ENCODE results near the gene LAD1. TPM values are rescaled to one million over a fixed set of nuclear protein-coding genes. Genes with fewer than 3 reads are reported as not detected.

The LAD1 gene
- total and polyA plus RNA-seq, 2 of the 4 experiments (the other 2 are of a cell fraction): under 0.01 to 0.07 TPM

GRCh38 chr1:201361652-201362504, 37.2 kb downstream of the LAD1 start:
- in situ Hi-C loops (cut with MboI; ENCODE audit: low sequenced_read_pairs): no loop called here

More at GRCh38 chr1:201361652-201362504, 37.2 kb downstream of the LAD1 start:
- intact Hi-C loops (cut with micrococcal nuclease) (loop anchor here (1.0 kb wide), 1 partner anchor 108 kb away; no protein-coding TSS in a partner anchor), dilution Hi-C loops (cut with HindIII; ENCODE audit: low sequenced_read_pairs, unreplicated experiment) (no loop called here)
- TF ChIP-seq CHD1 (IDR thresholded peaks at IDR 0.05; ENCODE audit: low read depth, low read length) (no peak), MAFK (IDR thresholded peaks at IDR 0.05; ENCODE audit: low read depth, low read length) (no peak), RAD21 (IDR thresholded peaks at IDR 0.05; ENCODE audit: low read length) (peak; percentile 90), RFX5 (IDR thresholded peaks at IDR 0.05; ENCODE audit: low read depth, low read length) (no peak), FOS (IDR thresholded peaks at IDR 0.05; ENCODE audit: low read depth, low read length) (no peak), MAZ (IDR thresholded peaks at IDR 0.05; ENCODE audit: borderline replicate concordance, low read depth, low read length) (peak; percentile 61; the same call in 1 of the 2 replicates), SMC3 (IDR thresholded peaks at IDR 0.05; ENCODE audit: low read depth, low read length) (peak; percentile 92), NFE2L2 (IDR thresholded peaks at IDR 0.05; ENCODE audit: low read depth, low read length) (no peak), MXI1 (IDR thresholded peaks at IDR 0.05; ENCODE audit: borderline replicate concordance, low read depth, low read length) (no peak)
- TF ChIP-seq, protein P1, sequence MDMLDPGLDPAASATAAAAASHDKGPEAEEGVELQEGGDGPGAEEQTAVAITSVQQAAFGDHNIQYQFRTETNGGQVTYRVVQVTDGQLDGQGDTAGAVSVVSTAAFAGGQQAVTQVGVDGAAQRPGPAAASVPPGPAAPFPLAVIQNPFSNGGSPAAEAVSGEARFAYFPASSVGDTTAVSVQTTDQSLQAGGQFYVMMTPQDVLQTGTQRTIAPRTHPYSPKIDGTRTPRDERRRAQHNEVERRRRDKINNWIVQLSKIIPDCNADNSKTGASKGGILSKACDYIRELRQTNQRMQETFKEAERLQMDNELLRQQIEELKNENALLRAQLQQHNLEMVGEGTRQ (IDR thresholded peaks at IDR 0.05; ENCODE audit: low read depth, low read length): no peak
- TF ChIP-seq, protein P2, sequence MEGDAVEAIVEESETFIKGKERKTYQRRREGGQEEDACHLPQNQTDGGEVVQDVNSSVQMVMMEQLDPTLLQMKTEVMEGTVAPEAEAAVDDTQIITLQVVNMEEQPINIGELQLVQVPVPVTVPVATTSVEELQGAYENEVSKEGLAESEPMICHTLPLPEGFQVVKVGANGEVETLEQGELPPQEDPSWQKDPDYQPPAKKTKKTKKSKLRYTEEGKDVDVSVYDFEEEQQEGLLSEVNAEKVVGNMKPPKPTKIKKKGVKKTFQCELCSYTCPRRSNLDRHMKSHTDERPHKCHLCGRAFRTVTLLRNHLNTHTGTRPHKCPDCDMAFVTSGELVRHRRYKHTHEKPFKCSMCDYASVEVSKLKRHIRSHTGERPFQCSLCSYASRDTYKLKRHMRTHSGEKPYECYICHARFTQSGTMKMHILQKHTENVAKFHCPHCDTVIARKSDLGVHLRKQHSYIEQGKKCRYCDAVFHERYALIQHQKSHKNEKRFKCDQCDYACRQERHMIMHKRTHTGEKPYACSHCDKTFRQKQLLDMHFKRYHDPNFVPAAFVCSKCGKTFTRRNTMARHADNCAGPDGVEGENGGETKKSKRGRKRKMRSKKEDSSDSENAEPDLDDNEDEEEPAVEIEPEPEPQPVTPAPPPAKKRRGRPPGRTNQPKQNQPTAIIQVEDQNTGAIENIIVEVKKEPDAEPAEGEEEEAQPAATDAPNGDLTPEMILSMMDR (conservative IDR thresholded peaks at IDR 0.05; ENCODE audit: low read depth, low read length): peak; percentile 76
- TF ChIP-seq, protein P3, sequence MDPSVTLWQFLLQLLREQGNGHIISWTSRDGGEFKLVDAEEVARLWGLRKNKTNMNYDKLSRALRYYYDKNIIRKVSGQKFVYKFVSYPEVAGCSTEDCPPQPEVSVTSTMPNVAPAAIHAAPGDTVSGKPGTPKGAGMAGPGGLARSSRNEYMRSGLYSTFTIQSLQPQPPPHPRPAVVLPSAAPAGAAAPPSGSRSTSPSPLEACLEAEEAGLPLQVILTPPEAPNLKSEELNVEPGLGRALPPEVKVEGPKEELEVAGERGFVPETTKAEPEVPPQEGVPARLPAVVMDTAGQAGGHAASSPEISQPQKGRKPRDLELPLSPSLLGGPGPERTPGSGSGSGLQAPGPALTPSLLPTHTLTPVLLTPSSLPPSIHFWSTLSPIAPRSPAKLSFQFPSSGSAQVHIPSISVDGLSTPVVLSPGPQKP (IDR thresholded peaks at IDR 0.05; ENCODE audit: borderline replicate concordance, low read depth, low read length): no peak
- no TSS peak for BruUV-seq (replicated peaks)
- Histone ChIP-seq H3K9ac (ENCODE audit: low read depth, low read length) (no peak overlapping the region), H3K79me1 (ENCODE audit: low read depth in 1 of 2, low read length in 2 of 2) (no peaks in the 10 kb centered on the region), H3K9me1 (ENCODE audit: insufficient read depth, low read length) (no peaks in the 10 kb centered on the region), H2BK15ac (ENCODE audit: low read depth, low read length) (no peak overlapping the region), H3K56ac (ENCODE audit: extremely low read depth, insufficient read depth, low read length) (no peak overlapping the region), H3K14ac (replicated peaks; ENCODE audit: low read depth, low read length) (no peak overlapping the region), H2AK5ac (ENCODE audit: low read depth, low read length) (no peak overlapping the region), H2BK20ac (ENCODE audit: low read depth, low read length) (no peak overlapping the region), H3K4ac (ENCODE audit: low read depth, low read length) (no peak overlapping the region), H3K27ac (ENCODE audit: insufficient read depth, low read length) (no peak overlapping the region), H3K18ac (ENCODE audit: low read depth, low read length) (no peak overlapping the region), H2AFZ (replicated peaks; ENCODE audit: low read length, poor library complexity) (peak overlapping the region; percentile 4), H4K20me1 (ENCODE audit: insufficient read depth, low read length) (no peaks in the 10 kb centered on the region; the same call in 1 of the 2 replicates), H4K5ac (ENCODE audit: low read depth, low read length) (no peak overlapping the region), H3K23ac (ENCODE audit: low read depth, low read length) (no peak overlapping the region), H4K8ac (ENCODE audit: low read depth in 2 of 2, low read length in 2 of 2) (no peak overlapping the region), H2BK120ac (ENCODE audit: low read depth, low read length) (no peak overlapping the region), H2AK9ac (replicated peaks; ENCODE audit: low read depth, low read length, poor library complexity) (peak overlapping the region; percentile 70), H4K91ac (ENCODE audit: insufficient read depth, low read depth, low read length) (no peak overlapping the region), H3K4me1 (ENCODE audit: control insufficient read depth, insufficient read depth, low read length) (no peaks in the 10 kb centered on the region), H3K27me3 (ENCODE audit: control insufficient read depth, insufficient read depth, low read length) (peaks cover 64% of the 10 kb centered on the region), H2BK5ac (ENCODE audit: low read depth, low read length, poor library complexity, severe bottlenecking) (no peak overlapping the region), H3K36me3 (ENCODE audit: control insufficient read depth, insufficient read depth, low read length) (no peaks in the 10 kb centered on the region), H3K9me3 (ENCODE audit: control insufficient read depth, insufficient read depth, low read length) (no peaks in the 10 kb centered on the region), H3K4me2 (ENCODE audit: low read depth, low read length) (no peak overlapping the region), H3K4me3 (ENCODE audit: insufficient read depth, low read depth, low read length) (no peak overlapping the region)
- peak; percentile 28 for DNase-seq
- POLR2A ChIA-PET (ENCODE audit: unreplicated experiment): no interaction called here
- CTCF ChIA-PET: interaction anchor here (0.6 to 1.7 kb wide), 6 partner anchors 11 to 1199 kb away, joined by 3 to 4 read pairs (median 3); no protein-coding TSS in a partner anchor
- no CpG with 5 or more reads among the region's 10 CpGs for WGBS, 2 experiments (ENCODE audit: extremely low coverage in 2 of 2, insufficient read length in 1 of 2)
- ATAC-seq (ENCODE audit: low read depth): peak; percentile 93
